ENCODE results near the gene PARP9.

PARP9 gene

DNA sequence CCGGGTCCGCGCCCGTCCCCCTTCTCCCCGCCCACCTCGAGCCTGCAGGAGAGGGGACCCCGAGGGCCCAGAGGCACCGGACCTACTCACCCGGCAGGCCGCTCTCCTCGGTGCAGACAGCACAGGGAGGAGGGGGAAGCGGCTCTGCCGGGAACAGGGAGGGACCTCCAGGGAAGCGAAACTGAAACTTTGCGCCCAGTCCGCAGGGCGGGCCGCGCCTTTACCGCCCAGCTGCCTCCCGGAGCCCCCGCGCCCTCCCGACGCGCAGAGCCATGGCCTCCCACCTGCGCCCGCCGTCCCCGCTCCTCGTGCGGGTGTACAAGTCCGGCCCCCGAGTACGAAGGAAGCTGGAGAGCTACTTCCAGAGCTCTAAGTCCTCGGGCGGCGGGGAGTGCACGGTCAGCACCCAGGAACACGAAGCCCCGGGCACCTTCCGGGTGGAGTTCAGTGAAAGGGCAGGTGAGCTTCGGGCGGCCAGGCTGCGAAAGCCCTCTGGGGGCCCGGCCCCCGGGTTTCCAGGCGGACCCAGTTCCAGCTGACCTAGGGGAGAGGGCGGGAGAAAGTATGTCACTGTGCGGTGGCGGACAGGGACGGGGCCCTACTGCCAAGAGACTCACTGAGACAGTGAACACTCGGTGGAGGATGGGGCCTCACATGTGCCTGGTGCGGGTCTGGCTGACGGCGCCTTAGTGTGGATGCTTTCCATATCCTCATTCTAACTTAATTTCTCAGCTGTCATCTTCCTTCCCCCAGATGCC lies at the start of gene PARP9, which contains the start of gene DTX3L:
Gene PARP9, minus strand, starts transcription at position 146 of the 758 bp plus-strand sequence. CDS start 4,680 bp downstream, outside the sequence.
Gene DTX3L, plus strand, starts transcription at position 184 of the 758 bp plus-strand sequence. Its CDS starts 89 bp downstream, at position 273.
- DNase-seq (ENCODE audit: low spot score), result peak; percentile 94

- DNase-seq (ENCODE audit: low spot score), result no peak
Observed at GRCh38 chr3:122612696-122613095, 48.6 kb upstream of the PARP9 start.

GRCh38 chr3:122609798-122610559 lies 45.9 kb upstream of the PARP9 start:
- DNase-seq (ENCODE audit: low spot score), result peak; percentile 63

- DNase-seq (ENCODE audit: low spot score), result no peak
Observed at GRCh38 chr3:122608916-122609315, 44.8 kb upstream of the PARP9 start.

GRCh38 chr3:122606330-122606729 lies 42.2 kb upstream of the PARP9 start:
- DNase-seq (ENCODE audit: low spot score), result no peak

DNA sequence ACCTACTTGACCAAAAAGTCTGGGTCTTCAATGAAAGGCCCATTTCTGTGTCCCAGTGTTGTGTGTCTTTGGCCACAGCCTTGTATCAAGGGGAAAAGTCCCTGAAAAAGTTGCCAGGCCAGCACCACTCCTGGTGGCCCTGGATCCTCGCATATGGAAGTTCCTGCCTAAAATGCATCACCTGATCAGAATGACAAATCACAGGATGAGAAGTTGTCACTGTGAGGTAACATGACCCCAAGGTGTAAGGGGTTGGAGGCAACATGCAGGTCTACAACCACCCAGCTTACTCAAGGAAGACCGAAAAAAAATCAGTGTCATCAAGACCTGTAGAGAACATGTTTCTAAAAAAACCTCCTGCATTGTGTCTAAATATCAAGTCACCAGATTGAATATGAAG lies 39.0 kb upstream of the PARP9 start:
- no peak for DNase-seq (ENCODE audit: low spot score)

GRCh38 chr3:122602011-122602710 lies 38.1 kb upstream of the PARP9 start:
- no peak for DNase-seq (ENCODE audit: low spot score)

GRCh38 chr3:122598556-122598955 lies 34.5 kb upstream of the PARP9 start:
- no peak for DNase-seq (ENCODE audit: low spot score)

- DNase-seq (ENCODE audit: low spot score), result no peak
Observed at GRCh38 chr3:122598151-122598550, 34.1 kb upstream of the PARP9 start.

- DNase-seq (ENCODE audit: low spot score), result no peak
Observed at GRCh38 chr3:122594025-122594424, 29.9 kb upstream of the PARP9 start.

GRCh38 chr3:122590610-122591009 lies 26.5 kb upstream of the PARP9 start:
- no peak for DNase-seq (ENCODE audit: low spot score)

GRCh38 chr3:122589297-122589696 lies 25.2 kb upstream of the PARP9 start:
- DNase-seq (ENCODE audit: low spot score), result no peak

- no peak for DNase-seq (ENCODE audit: low spot score)
Observed at GRCh38 chr3:122587572-122587971, 23.5 kb upstream of the PARP9 start.

GRCh38 chr3:122586773-122587485 lies 22.8 kb upstream of the PARP9 start:
- no peak for DNase-seq (ENCODE audit: low spot score)

- DNase-seq (ENCODE audit: low spot score), result no peak
Observed at GRCh38 chr3:122586098-122586497, 22.0 kb upstream of the PARP9 start.

GRCh38 chr3:122582390-122582789 lies 18.3 kb upstream of the PARP9 start:
- no peak for DNase-seq (ENCODE audit: low spot score)

DNA sequence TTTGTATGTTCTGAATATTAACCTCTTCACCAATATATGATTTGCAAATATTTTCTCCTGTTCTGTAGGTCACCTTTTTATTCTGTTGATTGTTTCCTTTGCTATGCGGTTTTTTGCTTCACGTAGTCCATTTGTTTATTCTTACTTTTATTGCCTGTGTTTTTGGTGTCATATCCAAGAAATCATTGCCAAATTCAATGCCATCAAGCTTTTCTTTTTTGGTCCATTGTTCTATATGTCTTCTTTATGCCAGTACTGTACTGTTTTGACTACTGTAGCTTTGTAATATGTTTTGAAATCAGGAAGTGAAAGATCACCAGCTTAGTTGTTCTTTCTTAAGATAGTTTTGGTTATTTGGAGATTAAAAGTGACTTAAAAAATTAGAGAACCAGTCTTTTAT lies 17.5 kb upstream of the PARP9 start:
- DNase-seq (ENCODE audit: low spot score), result no peak

DNA sequence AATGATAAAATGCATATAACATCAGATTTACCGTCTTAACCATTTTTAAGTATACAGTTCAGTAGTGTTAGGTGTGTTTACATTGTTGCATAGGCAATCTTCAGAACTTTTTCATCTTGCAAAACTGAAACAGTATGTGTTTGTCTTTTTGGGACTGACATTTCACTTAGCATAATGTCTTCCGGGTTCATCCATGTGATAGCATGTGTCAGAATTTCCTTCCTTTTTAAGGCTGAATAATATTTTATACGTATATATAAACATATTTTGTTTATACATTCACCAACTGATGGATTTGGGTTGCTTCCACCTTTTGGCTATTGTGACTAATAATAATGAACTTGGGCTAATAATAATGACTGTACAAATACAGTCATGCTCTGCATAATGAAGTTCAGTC lies 16.4 kb upstream of the PARP9 start:
- DNase-seq (ENCODE audit: low spot score), result no peak

GRCh38 chr3:122578069-122578740 lies 14.1 kb upstream of the PARP9 start:
- no peak for DNase-seq (ENCODE audit: low spot score)

DNA sequence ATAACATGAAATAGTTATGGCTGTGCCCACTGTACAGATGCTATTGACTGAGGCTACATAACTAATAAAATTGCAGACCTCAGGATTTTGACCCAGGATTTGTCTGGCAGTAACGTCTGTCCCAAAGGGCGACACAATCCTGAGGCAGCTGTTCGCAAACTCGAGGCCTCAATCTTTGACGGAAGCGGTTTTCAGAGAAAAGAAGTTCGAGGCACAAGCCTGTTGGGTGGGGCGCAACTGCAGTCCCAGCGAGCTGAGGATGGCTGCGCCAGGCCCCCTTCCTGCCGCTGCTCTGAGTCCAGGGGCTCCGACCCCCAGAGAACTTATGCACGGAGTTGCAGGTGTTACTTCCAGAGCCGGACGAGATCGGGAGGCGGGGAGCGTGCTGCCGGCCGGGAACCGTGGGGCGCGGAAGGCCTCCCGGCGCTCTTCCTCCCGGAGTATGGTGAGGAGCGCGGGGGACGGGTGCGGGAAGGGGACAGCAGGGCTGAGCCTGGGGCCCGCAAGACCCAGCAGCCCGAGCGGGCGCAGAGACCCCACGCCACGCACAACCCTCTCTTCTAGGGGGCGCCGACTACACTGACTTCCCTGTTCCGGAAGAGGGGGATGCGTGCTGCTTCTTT lies 13.4 kb upstream of the PARP9 start, which contains the start of gene PARP15:
Gene PARP15, plus strand, starts transcription at position 242 of the 623 bp plus-strand sequence. Its CDS starts 18 bp downstream, at position 260.
- no peak for DNase-seq (ENCODE audit: low spot score)
